Measurements from ENCODE around the gene ZNF175. TPM values are rescaled to one million over a fixed set of nuclear protein-coding genes. Genes with fewer than 3 reads are reported as not detected.

ZNF175 gene
- total RNA-seq, 1 experiment from 2014 or later = 9.3 TPM

- ATAC-seq = no peak
- Histone ChIP-seq H3K9me2 (ENCODE audit: insufficient read depth) (no peaks in the 10 kb centered on the region), H3K27ac (ENCODE audit: low read depth, low read length) (no peak overlapping the region), H3K9ac (ENCODE audit: low read length) (no peak overlapping the region), H3K36me3 (ENCODE audit: control insufficient read depth in 1 of 2, insufficient read depth in 2 of 2, low read length in 2 of 2) (no peaks in the 10 kb centered on the region), H3K4me2 (ENCODE audit: low read length) (no peak overlapping the region), H3K27me3 (ENCODE audit: insufficient read depth, low read length) (peaks cover 33% of the 10 kb centered on the region), H3K9me3 (ENCODE audit: control insufficient read depth in 1 of 2, insufficient read depth in 1 of 2, low read depth in 1 of 2, low read length in 2 of 2) (no peaks in the 10 kb centered on the region), H2AFZ (ENCODE audit: low read depth, low read length, poor library complexity, severe bottlenecking) (no peak overlapping the region), H3K4me1 (ENCODE audit: control insufficient read depth in 1 of 2, insufficient read depth in 2 of 2, low read length in 2 of 2) (peaks cover 5 to 10% of the 10 kb centered on the region in 2 experiments; a peak in 2 of 4 replicates), H4K20me1 (ENCODE audit: insufficient read depth) (no peaks in the 10 kb centered on the region), H3K79me2 (ENCODE audit: insufficient read depth, low read length) (peaks cover 13% of the 10 kb centered on the region), H3K4me3 (replicated peaks in 1 of 2; ENCODE audit: low read depth in 1 of 2, low read length in 2 of 2) (no peak overlapping the region)
- intact Hi-C loops (cut with micrococcal nuclease) = no loop called here
- BruUV-seq (replicated peaks) = no TSS peak
- CTCF ChIA-PET = no interaction called here
- TF ChIP-seq EZH2phosphoT487 (IDR thresholded peaks at IDR 0.05; ENCODE audit: borderline replicate concordance) (no peak), ZNF274 (IDR thresholded peaks at IDR 0.05; ENCODE audit: low read depth, low read length) (no peak), SP1 (IDR thresholded peaks at IDR 0.05; ENCODE audit: low read depth) (no peak), SIN3A (IDR thresholded peaks at IDR 0.05; ENCODE audit: low read depth) (no peak), SRF (IDR thresholded peaks at IDR 0.05; ENCODE audit: low read depth) (no peak), RAD21 (IDR thresholded peaks at IDR 0.05; ENCODE audit: low read depth) (no peak), MAX (IDR thresholded peaks at IDR 0.05) (no peak), CEBPB (IDR thresholded peaks at IDR 0.05; ENCODE audit: low read depth) (no peak), REST (IDR thresholded peaks at IDR 0.05; ENCODE audit: low read depth) (no peak), POLR2AphosphoS5 (IDR thresholded peaks at IDR 0.05; ENCODE audit: low read depth, low read length) (no peak), ZFX (IDR thresholded peaks at IDR 0.05) (no peak), ELF1 (IDR thresholded peaks at IDR 0.05; ENCODE audit: borderline replicate concordance, low read depth) (no peak)
- no peak for DNase-seq (ENCODE audit: low read depth, low spot score)
- POLR2A ChIA-PET = no interaction called here
- RAD21 ChIA-PET (ENCODE audit: low non-redundant PET in 1 of 2, low total read pairs in 2 of 2, uncharacterized antibody in 2 of 2, unreplicated experiment in 2 of 2) = no interaction called here
Observed at GRCh38 chr19:51568456-51568855, 2.6 kb upstream of the ZNF175 start.

Data from HCT116 (cell line).